Testis (tissue), 2 donors: Measurements from ENCODE around the gene PDE4B.

ENCODE experiments used
- POLR2A ChIP-seq: fragments of 450-650 bp; IDR thresholded peaks from one replicate; pipeline ENCODE4 v1.6.1; 2017; ENCODE audit warnings: antibody characterized with exemption, mild to moderate bottlenecking, moderate library complexity
- TF ChIP-seq, protein P1 (sequence below), 3 experiments: fragments of 450-650 bp in 2 of 3; fragments of 200-600 bp in 1 of 3; sonication (generic) in 1 of 3; IDR thresholded peaks; one replicate each; pipeline ENCODE4 v1.5.1; 2016 to 2019; ENCODE audit warnings: antibody characterized with exemption in 3 of 3, mild to moderate bottlenecking in 2 of 3, moderate library complexity in 1 of 3

DNA sequence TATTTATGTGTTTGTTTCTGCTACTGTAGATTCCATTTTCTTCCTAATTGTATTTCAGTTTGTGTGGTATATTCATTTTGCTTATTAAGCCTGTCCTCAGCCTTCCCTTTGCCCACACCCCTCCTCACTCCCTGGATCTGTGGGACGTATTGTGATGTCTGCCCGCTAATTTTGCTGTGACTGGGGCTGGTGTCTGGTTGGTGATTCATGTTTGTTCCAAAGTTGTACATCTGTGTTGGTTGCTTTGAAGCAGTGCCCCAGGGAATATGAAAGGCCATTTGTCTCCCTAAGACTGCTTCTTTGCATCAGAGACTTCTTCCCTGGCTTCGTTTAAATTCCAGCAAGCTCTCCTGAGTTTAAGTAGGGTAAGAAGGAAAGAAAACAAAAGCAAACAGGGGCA is 451.7 kb downstream of the PDE4B start:
- TF ChIP-seq, protein P1, sequence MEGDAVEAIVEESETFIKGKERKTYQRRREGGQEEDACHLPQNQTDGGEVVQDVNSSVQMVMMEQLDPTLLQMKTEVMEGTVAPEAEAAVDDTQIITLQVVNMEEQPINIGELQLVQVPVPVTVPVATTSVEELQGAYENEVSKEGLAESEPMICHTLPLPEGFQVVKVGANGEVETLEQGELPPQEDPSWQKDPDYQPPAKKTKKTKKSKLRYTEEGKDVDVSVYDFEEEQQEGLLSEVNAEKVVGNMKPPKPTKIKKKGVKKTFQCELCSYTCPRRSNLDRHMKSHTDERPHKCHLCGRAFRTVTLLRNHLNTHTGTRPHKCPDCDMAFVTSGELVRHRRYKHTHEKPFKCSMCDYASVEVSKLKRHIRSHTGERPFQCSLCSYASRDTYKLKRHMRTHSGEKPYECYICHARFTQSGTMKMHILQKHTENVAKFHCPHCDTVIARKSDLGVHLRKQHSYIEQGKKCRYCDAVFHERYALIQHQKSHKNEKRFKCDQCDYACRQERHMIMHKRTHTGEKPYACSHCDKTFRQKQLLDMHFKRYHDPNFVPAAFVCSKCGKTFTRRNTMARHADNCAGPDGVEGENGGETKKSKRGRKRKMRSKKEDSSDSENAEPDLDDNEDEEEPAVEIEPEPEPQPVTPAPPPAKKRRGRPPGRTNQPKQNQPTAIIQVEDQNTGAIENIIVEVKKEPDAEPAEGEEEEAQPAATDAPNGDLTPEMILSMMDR (IDR thresholded peaks at IDR 0.05), result no peak
- TF ChIP-seq POLR2A, result no peak
